Ascending aorta (tissue), 2 donors: ENCODE measurements around the gene ATF7. TPM values are rescaled to one million over a fixed set of nuclear protein-coding genes. Genes with fewer than 3 reads are reported as not detected.

Experiments used
- DNase-seq, 2 donors: peaks; one replicate each; pipeline ENCODE4 v3.0.0-alpha.2; 2019; ENCODE audit warnings: low spot score in 2 of 2
- H3K27ac ChIP-seq, 2 donors: fragments of 200-600 bp; sonication (generic); one replicate each; pipeline ENCODE4 v1.5.1; 2016 to 2017; ENCODE audit warnings: mild to moderate bottlenecking in 1 of 2
- H3K27me3 ChIP-seq: fragments of 200-600 bp; sonication (generic); one replicate; pipeline ENCODE4 v1.5.1; 2017
- H3K36me3 ChIP-seq, 2 donors: fragments of 200-600 bp; sonication (generic); one replicate each; pipeline ENCODE4 v1.5.1; 2016
- H3K4me1 ChIP-seq, 2 donors: fragments of 200-600 bp; sonication (generic); one replicate each; pipeline ENCODE4 v1.5.1; 2016 to 2017; ENCODE audit warnings: mild to moderate bottlenecking in 1 of 2
- H3K4me3 ChIP-seq, 2 donors: fragments of 200-600 bp; sonication (generic); one replicate each; pipeline ENCODE4 v1.5.1; 2016 to 2017; ENCODE audit warnings: mild to moderate bottlenecking in 1 of 2
- H3K9me3 ChIP-seq, 2 donors: fragments of 200-600 bp; sonication (generic); one replicate each; pipeline ENCODE4 v1.5.1; 2016
- CTCF ChIP-seq, 3 experiments: fragments of 200-600 bp in 2 of 3; fragments of 450-650 bp in 1 of 3; sonication (generic) in 2 of 3; IDR thresholded peaks; one replicate each; pipeline ENCODE4 v1.5.1; 2016 to 2019; ENCODE audit warnings: antibody characterized with exemption in 3 of 3, mild to moderate bottlenecking in 1 of 3, moderate library complexity in 1 of 3
- intact Hi-C: fragments of 100-400 bp; cut with DNase I; formaldehyde crosslinking; loops from one replicate; pipeline ENCODE4 v1.15.1; 2023
- total RNA-seq: library from RNA; depleted of rRNA; stranded (reverse); fragments of >200 nt; gene quantifications from one replicate; pipeline ENCODE4 v1.1.0, GENCODE V29; 2016

Gene ATF7
- total RNA-seq, 1 donor from 2014 or later = 67.6 TPM

- no peaks in the 10 kb centered on the region for H3K9me3 ChIP-seq
- no peak overlapping the region for H3K4me3 ChIP-seq
- no peak for DNase-seq
- H3K27ac ChIP-seq = no peak overlapping the region
- TF ChIP-seq CTCF (IDR thresholded peaks at IDR 0.05) = no peak
- no peaks in the 10 kb centered on the region for H3K27me3 ChIP-seq
- H3K36me3 ChIP-seq = peaks cover 0 to 8% of the 10 kb centered on the region in 2 donors
- intact Hi-C loops = no loop called here
- H3K4me1 ChIP-seq = peaks cover 13 to 20% of the 10 kb centered on the region in 2 donors
Observed at GRCh38 chr12:53586745-53587144, 39.4 kb downstream of the ATF7 start.

- H3K27me3 ChIP-seq = no peaks in the 10 kb centered on the region
- no peak for DNase-seq
- no peaks in the 10 kb centered on the region for H3K9me3 ChIP-seq
- no peak overlapping the region for H3K4me3 ChIP-seq
- H3K27ac ChIP-seq = no peak overlapping the region
- peaks cover 5 to 10% of the 10 kb centered on the region in 2 donors for H3K4me1 ChIP-seq
- intact Hi-C loops = no loop called here
- no peak for TF ChIP-seq CTCF (IDR thresholded peaks at IDR 0.05)
- peaks cover 0 to 8% of the 10 kb centered on the region in 2 donors for H3K36me3 ChIP-seq
Observed at GRCh38 chr12:53585448-53586125, 40.6 kb downstream of the ATF7 start.

- H3K27ac ChIP-seq = no peak overlapping the region
- H3K4me3 ChIP-seq = no peak overlapping the region
- H3K27me3 ChIP-seq = no peaks in the 10 kb centered on the region
- peaks cover 0 to 8% of the 10 kb centered on the region in 2 donors for H3K36me3 ChIP-seq
- no peak for DNase-seq
- intact Hi-C loops = no loop called here
- H3K4me1 ChIP-seq = peaks cover 0 to 18% of the 10 kb centered on the region in 2 donors
- H3K9me3 ChIP-seq = no peaks in the 10 kb centered on the region
- TF ChIP-seq CTCF (IDR thresholded peaks at IDR 0.05) = no peak
Observed at GRCh38 chr12:53579545-53579955, 46.6 kb downstream of the ATF7 start.

GRCh38 chr12:53578783-53579182, 47.4 kb downstream of the ATF7 start:
- intact Hi-C loops = no loop called here
- Histone ChIP-seq H3K27me3 (no peaks in the 10 kb centered on the region), H3K36me3 (peaks cover 0 to 6% of the 10 kb centered on the region in 2 donors), H3K27ac (no peak overlapping the region), H3K9me3 (no peaks in the 10 kb centered on the region), H3K4me1 (peaks cover 0 to 22% of the 10 kb centered on the region in 2 donors), H3K4me3 (no peak overlapping the region)
- no peak for DNase-seq
- no peak for TF ChIP-seq CTCF (IDR thresholded peaks at IDR 0.05)

GRCh38 chr12:53577941-53578352, 48.2 kb downstream of the ATF7 start:
- Histone ChIP-seq H3K9me3 (no peaks in the 10 kb centered on the region), H3K4me3 (no peak overlapping the region), H3K27ac (no peak overlapping the region), H3K27me3 (no peaks in the 10 kb centered on the region), H3K4me1 (peaks cover 0 to 22% of the 10 kb centered on the region in 2 donors), H3K36me3 (peaks cover 0 to 4% of the 10 kb centered on the region in 2 donors)
- no peak for DNase-seq
- no peak for TF ChIP-seq CTCF (IDR thresholded peaks at IDR 0.05)
- intact Hi-C loops = no loop called here
